GM19372 (cell line): ENCODE data around the gene CTXN2.

Source experiments
- ATAC-seq: cut with Tn5 transposase; IDR thresholded peaks from one replicate; pipeline ENCODE4 v1.9.1; 2021; ENCODE audit warnings: mild to moderate bottlenecking, low read depth, moderate library complexity; ENCODE audit not compliant: unreplicated experiment

Gene CTXN2

GRCh38 chr15:48221261-48221660 is 29.8 kb downstream of the CTXN2 start:
- ATAC-seq, result no peak

GRCh38 chr15:48221885-48222284 is 30.4 kb downstream of the CTXN2 start:
- ATAC-seq, result no peak

GRCh38 chr15:48222627-48223026 is 31.2 kb downstream of the CTXN2 start:
- ATAC-seq, result no peak

- no peak for ATAC-seq
Observed at GRCh38 chr15:48225771-48226170, 34.3 kb downstream of the CTXN2 start.

GRCh38 chr15:48230498-48230897 is 39.0 kb downstream of the CTXN2 start:
- no peak for ATAC-seq

- ATAC-seq, result no peak
Observed at GRCh38 chr15:48233246-48233645, 41.8 kb downstream of the CTXN2 start.

- ATAC-seq, result no peak
Observed at GRCh38 chr15:48239334-48239733, 47.9 kb downstream of the CTXN2 start.

GRCh38 chr15:48242015-48242414 is 50.5 kb downstream of the CTXN2 start:
- ATAC-seq, result no peak

- ATAC-seq, result no peak
Observed at GRCh38 chr15:48242535-48242934, 51.1 kb downstream of the CTXN2 start.

- ATAC-seq, result no peak
Observed at GRCh38 chr15:48244921-48245320, 53.5 kb downstream of the CTXN2 start.

- no peak for ATAC-seq
Observed at GRCh38 chr15:48248414-48248813, 56.9 kb downstream of the CTXN2 start.

- ATAC-seq, result no peak
Observed at GRCh38 chr15:48250640-48251076, 59.2 kb downstream of the CTXN2 start.

GRCh38 chr15:48253172-48253571 is 61.7 kb downstream of the CTXN2 start:
- ATAC-seq, result no peak
